GM19025 (cell line): ENCODE measurements around the gene OAS1.
"Not testable (repeated sequence)": the region's sequence is repeated elsewhere in the genome, so short reads cannot be mapped to it uniquely, and the experiment has no call there.

Experiments used
- ATAC-seq: cut with Tn5 transposase; IDR thresholded peaks from one replicate; pipeline ENCODE4 v1.9.1; 2021; ENCODE audit warnings: mild to moderate bottlenecking, low read depth, moderate library complexity; ENCODE audit not compliant: unreplicated experiment

The OAS1 gene

GRCh38 chr12:112933129-112933505, 26.4 kb downstream of the OAS1 start:
- no peak for ATAC-seq

- no peak for ATAC-seq
Observed at GRCh38 chr12:112936264-112936663, 29.5 kb downstream of the OAS1 start.

- no peak for ATAC-seq
Observed at GRCh38 chr12:112936927-112937326, 30.2 kb downstream of the OAS1 start.

GRCh38 chr12:112937741-112938719, 31.3 kb downstream of the OAS1 start, which contains the start of gene OAS3:
Gene OAS3, plus strand, starts transcription at chr12:112938474. Its CDS starts 57 bp downstream, at chr12:112938531.
- ATAC-seq, result no peak

GRCh38 chr12:112938751-112939150, 32.0 kb downstream of the OAS1 start:
- ATAC-seq, result no peak

- no peak for ATAC-seq
Observed at GRCh38 chr12:112939761-112940381, 33.1 kb downstream of the OAS1 start.

GRCh38 chr12:112941528-112942335, 35.0 kb downstream of the OAS1 start:
- no peak for ATAC-seq

- no peak for ATAC-seq
Observed at GRCh38 chr12:112942572-112942971, 35.8 kb downstream of the OAS1 start.

- ATAC-seq, result no peak
Observed at GRCh38 chr12:112944024-112944690, 37.4 kb downstream of the OAS1 start.

- ATAC-seq, result no peak
Observed at GRCh38 chr12:112945515-112945914, 38.8 kb downstream of the OAS1 start.

GRCh38 chr12:112946236-112947000, 39.7 kb downstream of the OAS1 start:
- no peak for ATAC-seq

GRCh38 chr12:112947314-112947713, 40.6 kb downstream of the OAS1 start:
- ATAC-seq, result no peak

- no peak for ATAC-seq
Observed at GRCh38 chr12:112947761-112948160, 41.0 kb downstream of the OAS1 start.

- no peak for ATAC-seq
Observed at GRCh38 chr12:112948806-112949205, 42.0 kb downstream of the OAS1 start.

- no peak for ATAC-seq
Observed at GRCh38 chr12:112950701-112951100, 43.9 kb downstream of the OAS1 start.

- not testable (repeated sequence) for ATAC-seq
Observed at GRCh38 chr12:112957125-112957524, 50.4 kb downstream of the OAS1 start.

GRCh38 chr12:112961074-112961473, 54.3 kb downstream of the OAS1 start:
- no peak for ATAC-seq

- ATAC-seq, result no peak
Observed at GRCh38 chr12:112961536-112961935, 54.8 kb downstream of the OAS1 start.

- ATAC-seq, result no peak
Observed at GRCh38 chr12:112962561-112962960, 55.8 kb downstream of the OAS1 start.
